ENCODE data around the gene ZNF273. TPM values are rescaled to one million over a fixed set of nuclear protein-coding genes. Genes with fewer than 3 reads are reported as not detected.

The ZNF273 gene
- total RNA-seq, 1 donor from 2014 or later = 3.8 TPM

DNA sequence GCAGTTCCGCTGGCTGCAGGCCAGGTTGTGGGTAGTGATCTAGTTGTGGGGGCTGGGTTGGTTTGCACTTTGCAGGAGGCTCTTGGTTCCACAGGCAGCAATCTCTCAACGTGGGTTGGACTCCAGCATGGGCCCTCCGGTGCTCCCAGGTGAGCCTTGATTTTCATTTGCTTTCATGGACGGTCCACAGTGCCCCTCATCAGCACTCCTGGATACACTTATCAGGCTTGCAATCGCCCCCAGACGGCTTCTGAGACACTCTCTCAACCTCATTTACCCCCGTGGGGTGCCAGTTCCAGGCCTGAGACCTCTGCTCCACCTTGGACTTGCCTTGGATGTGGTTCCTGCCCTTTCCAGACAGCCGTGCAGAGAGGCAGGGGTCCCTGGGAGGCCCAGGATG, 31.3 kb upstream of the ZNF273 start:
- Histone ChIP-seq H3K4me3 (ENCODE audit: low read depth, low read length) (no peak overlapping the region), H3K27me3 (ENCODE audit: control insufficient read depth, insufficient read depth, low read length) (peaks cover 1% of the 10 kb centered on the region), H3K36me3 (ENCODE audit: control insufficient read depth, insufficient read depth, low read length) (no peaks in the 10 kb centered on the region)
- TF ChIP-seq, protein P1, sequence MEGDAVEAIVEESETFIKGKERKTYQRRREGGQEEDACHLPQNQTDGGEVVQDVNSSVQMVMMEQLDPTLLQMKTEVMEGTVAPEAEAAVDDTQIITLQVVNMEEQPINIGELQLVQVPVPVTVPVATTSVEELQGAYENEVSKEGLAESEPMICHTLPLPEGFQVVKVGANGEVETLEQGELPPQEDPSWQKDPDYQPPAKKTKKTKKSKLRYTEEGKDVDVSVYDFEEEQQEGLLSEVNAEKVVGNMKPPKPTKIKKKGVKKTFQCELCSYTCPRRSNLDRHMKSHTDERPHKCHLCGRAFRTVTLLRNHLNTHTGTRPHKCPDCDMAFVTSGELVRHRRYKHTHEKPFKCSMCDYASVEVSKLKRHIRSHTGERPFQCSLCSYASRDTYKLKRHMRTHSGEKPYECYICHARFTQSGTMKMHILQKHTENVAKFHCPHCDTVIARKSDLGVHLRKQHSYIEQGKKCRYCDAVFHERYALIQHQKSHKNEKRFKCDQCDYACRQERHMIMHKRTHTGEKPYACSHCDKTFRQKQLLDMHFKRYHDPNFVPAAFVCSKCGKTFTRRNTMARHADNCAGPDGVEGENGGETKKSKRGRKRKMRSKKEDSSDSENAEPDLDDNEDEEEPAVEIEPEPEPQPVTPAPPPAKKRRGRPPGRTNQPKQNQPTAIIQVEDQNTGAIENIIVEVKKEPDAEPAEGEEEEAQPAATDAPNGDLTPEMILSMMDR (IDR thresholded peaks at IDR 0.05; ENCODE audit: insufficient read depth, low read length, poor library complexity, severe bottlenecking) = no peak
- DNase-seq (ENCODE audit: low read depth) = no peak

DNA sequence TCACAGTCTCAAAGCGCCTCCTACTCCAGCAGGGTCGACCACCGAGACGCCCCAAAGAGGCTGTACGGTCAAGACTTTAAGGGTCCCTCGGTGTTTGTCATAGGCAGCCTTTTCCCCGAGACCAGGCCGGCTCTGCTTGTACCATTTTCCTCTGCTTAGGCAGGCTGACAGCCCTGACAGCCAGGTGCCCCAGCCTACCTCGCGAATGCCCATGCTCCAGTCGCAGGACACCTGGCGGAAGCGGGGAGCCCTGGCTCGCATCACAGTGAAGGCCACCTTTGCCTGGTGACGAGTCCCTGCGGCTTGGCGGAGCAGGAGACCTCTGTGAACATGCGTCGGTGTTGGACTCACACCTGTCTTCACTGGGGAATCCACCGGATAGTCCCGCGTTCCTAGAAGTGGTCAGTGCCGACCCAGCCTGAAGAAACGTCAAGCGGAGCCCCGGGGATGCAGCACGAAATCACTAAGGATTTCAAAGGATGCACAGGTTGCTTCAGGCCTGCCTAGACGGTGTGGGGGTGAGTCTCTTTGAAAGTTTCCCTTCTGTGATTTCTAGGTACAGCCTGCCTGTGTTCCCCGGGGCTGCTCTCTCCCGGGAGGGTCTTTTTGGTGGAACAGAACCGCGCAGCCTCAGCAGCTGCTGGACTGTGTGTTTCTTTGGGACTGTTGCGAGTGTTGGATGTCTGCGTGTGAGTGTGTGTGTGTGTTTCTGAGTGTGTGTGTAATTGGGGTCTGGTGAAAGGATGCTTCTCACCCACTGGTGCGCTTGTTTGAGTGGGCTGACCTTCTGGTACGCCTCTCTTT, 30.5 kb upstream of the ZNF273 start:
- Histone ChIP-seq H3K4me3 (ENCODE audit: low read depth, low read length) (no peak overlapping the region), H3K36me3 (ENCODE audit: control insufficient read depth, insufficient read depth, low read length) (no peaks in the 10 kb centered on the region), H3K27me3 (ENCODE audit: control insufficient read depth, insufficient read depth, low read length) (peaks cover 8% of the 10 kb centered on the region)
- TF ChIP-seq, protein P1 (IDR thresholded peaks at IDR 0.05; ENCODE audit: insufficient read depth, low read length, poor library complexity, severe bottlenecking) = no peak
- DNase-seq (ENCODE audit: low read depth) = no peak

DNA sequence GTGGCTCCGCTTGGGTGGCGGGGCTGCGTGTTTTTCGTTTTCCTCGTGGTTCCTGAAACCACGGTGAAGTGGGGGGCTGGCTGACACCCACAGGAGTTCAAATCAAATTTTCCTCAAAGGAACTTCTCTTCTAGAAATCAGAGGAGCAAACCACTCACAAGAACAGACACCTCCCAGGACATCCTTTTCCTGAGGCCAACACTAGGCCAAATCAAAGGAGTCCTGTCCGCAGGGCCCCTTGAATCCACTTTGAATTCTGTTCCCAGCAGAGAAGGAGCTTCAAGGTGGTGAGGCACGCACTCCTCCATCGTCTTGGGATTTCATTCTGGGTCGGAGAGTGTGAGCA, 29.9 kb upstream of the ZNF273 start:
- no peak for DNase-seq (ENCODE audit: low read depth)
- TF ChIP-seq, protein P1 (IDR thresholded peaks at IDR 0.05; ENCODE audit: insufficient read depth, low read length, poor library complexity, severe bottlenecking) = no peak
- no peak overlapping the region for H3K4me3 ChIP-seq (ENCODE audit: low read depth, low read length)
- H3K36me3 ChIP-seq (ENCODE audit: control insufficient read depth, insufficient read depth, low read length) = no peaks in the 10 kb centered on the region
- peaks cover 8% of the 10 kb centered on the region for H3K27me3 ChIP-seq (ENCODE audit: control insufficient read depth, insufficient read depth, low read length)

DNA sequence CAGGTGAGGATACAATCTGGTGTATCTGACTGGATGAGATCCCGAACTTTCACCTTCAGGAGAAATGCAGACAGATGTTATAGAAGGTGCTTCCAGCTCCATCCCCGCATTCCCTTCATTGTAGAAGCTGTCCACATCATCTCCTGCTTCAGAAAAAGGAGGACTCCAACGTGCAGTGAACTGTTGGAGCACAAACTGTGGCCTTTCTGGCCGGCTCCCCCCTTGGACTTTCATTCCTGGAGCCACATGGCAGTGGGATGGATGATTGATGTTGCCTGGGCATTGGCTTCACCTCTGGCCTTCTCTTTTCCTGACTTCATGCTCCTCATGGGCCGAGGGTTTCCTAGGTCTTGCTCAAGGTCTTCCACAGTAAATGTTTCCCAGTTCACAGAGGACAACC, 29.6 kb upstream of the ZNF273 start:
- Histone ChIP-seq H3K27me3 (ENCODE audit: control insufficient read depth, insufficient read depth, low read length) (peaks cover 8% of the 10 kb centered on the region), H3K4me3 (ENCODE audit: low read depth, low read length) (no peak overlapping the region), H3K36me3 (ENCODE audit: control insufficient read depth, insufficient read depth, low read length) (no peaks in the 10 kb centered on the region)
- no peak for DNase-seq (ENCODE audit: low read depth)
- TF ChIP-seq, protein P1 (IDR thresholded peaks at IDR 0.05; ENCODE audit: insufficient read depth, low read length, poor library complexity, severe bottlenecking) = no peak

DNA sequence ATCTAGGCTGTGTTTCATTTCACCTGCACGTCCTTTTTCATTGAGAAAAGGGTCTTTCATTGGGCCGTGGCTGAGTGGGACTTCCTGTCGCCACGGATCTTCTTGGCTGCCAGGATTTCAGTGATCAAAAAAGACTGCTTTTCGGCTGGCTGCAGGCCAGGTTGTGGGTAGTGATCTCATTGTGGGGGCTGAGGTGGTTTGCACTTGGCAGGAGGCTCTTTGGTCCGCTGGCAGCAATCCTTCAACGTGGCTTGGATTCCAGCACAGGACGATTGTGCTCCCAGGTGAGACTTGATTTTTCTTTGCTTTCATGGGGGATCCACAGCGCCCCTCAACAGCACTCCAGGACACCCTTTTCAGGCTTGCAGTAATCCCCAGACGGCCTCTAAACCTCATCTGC, 29.0 kb upstream of the ZNF273 start:
- H3K4me3 ChIP-seq (ENCODE audit: low read depth, low read length) = no peak overlapping the region
- peaks cover 8% of the 10 kb centered on the region for H3K27me3 ChIP-seq (ENCODE audit: control insufficient read depth, insufficient read depth, low read length)
- DNase-seq (ENCODE audit: low read depth) = no peak
- H3K36me3 ChIP-seq (ENCODE audit: control insufficient read depth, insufficient read depth, low read length) = no peaks in the 10 kb centered on the region
- TF ChIP-seq, protein P1 (IDR thresholded peaks at IDR 0.05; ENCODE audit: insufficient read depth, low read length, poor library complexity, severe bottlenecking) = no peak
